Regular cardiac myocyte (primary cell): ENCODE measurements around the gene PTPN7. TPM values are rescaled to one million over a fixed set of nuclear protein-coding genes. Genes with fewer than 3 reads are reported as not detected.

Experiments
- total RNA-seq: library from RNA; depleted of rRNA; stranded (reverse); fragments of >200 nt; gene quantifications from 2 replicates; pipeline ENCODE4 v1.2.3, GENCODE V29; 2014

Gene PTPN7
- total RNA-seq = not detected in 2 replicates

GRCh38 chr1:202160377-202160940 is at the start of gene PTPN7:
PTPN7 (minus strand) TSS chr1:202160602; CDS start chr1:202159402, 1,200 bp downstream.

GRCh38 chr1:202193614-202194327 is 33.4 kb upstream of the PTPN7 start, which contains the start of gene LGR6:
LGR6 (plus strand) TSS chr1:202193799; CDS start chr1:202193990, 191 bp downstream.

GRCh38 chr1:202144402-202145067 is 15.9 kb downstream of the PTPN7 start, which contains the start of gene ARL8A:
ARL8A (minus strand) TSS chr1:202144737; CDS start chr1:202144572, 165 bp downstream.

GRCh38 chr1:202122639-202123335 is 37.6 kb downstream of the PTPN7 start, which contains the start of gene GPR37L1:
GPR37L1 (plus strand) TSS chr1:202122917; CDS start chr1:202122964, 47 bp downstream.

Other genes starting within 250 kb of the PTPN7 start
- gene LMOD1, start 214.1 kb downstream of the PTPN7 start, total RNA-seq = 3.1 and 25.7 TPM in 2 replicates
- gene TIMM17A, start 205.1 kb downstream of the PTPN7 start, total RNA-seq = 62.6 and 113 TPM in 2 replicates
- gene RNPEP, start 178.0 kb downstream of the PTPN7 start, total RNA-seq = 63.8 and 79.8 TPM in 2 replicates
- 0.77 and 2.5 TPM in 2 replicates for gene ELF3, start 150.0 kb downstream of the PTPN7 start, total RNA-seq
- not detected in 2 replicates for gene GPR37L1, start 37.7 kb downstream of the PTPN7 start, total RNA-seq
- 18.6 and 28.2 TPM in 2 replicates for gene ARL8A, start 15.9 kb downstream of the PTPN7 start, total RNA-seq
- gene LGR6, start 33.2 kb upstream of the PTPN7 start, total RNA-seq = not detected in 2 replicates
- 16.1 and 92.6 TPM in 2 replicates for gene UBE2T, start 181.3 kb upstream of the PTPN7 start, total RNA-seq
- gene PPP1R12B, start 188.1 kb upstream of the PTPN7 start, total RNA-seq = 14.6 and 25.1 TPM in 2 replicates